GM12872 (cell line): ENCODE results near the gene LTA.

Experiments
- TF ChIP-seq, protein P1 (sequence below): IDR thresholded peaks from 3 replicates; pipeline ENCODE4 v1.5.1; 2011; ENCODE audit warnings: low read depth, mild to moderate bottlenecking, low read length, moderate library complexity; ENCODE audit not compliant: insufficient read depth

Gene LTA

DNA sequence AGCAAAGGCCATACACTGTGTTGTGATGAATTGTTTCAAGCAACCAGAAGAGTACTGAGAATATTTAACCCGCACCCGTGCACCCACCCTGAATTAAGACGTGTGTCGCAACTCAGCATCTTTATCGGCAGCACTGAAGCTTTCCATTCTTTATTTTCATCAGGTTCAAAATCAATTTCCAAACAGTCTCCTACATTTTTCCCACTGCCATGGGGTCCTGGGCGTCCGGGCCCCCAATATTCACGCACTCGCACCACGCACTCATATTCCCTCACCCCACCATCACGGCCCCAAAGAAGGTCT, 8.3 kb downstream of the LTA start:
- TF ChIP-seq, protein P1, sequence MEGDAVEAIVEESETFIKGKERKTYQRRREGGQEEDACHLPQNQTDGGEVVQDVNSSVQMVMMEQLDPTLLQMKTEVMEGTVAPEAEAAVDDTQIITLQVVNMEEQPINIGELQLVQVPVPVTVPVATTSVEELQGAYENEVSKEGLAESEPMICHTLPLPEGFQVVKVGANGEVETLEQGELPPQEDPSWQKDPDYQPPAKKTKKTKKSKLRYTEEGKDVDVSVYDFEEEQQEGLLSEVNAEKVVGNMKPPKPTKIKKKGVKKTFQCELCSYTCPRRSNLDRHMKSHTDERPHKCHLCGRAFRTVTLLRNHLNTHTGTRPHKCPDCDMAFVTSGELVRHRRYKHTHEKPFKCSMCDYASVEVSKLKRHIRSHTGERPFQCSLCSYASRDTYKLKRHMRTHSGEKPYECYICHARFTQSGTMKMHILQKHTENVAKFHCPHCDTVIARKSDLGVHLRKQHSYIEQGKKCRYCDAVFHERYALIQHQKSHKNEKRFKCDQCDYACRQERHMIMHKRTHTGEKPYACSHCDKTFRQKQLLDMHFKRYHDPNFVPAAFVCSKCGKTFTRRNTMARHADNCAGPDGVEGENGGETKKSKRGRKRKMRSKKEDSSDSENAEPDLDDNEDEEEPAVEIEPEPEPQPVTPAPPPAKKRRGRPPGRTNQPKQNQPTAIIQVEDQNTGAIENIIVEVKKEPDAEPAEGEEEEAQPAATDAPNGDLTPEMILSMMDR: no peak

DNA sequence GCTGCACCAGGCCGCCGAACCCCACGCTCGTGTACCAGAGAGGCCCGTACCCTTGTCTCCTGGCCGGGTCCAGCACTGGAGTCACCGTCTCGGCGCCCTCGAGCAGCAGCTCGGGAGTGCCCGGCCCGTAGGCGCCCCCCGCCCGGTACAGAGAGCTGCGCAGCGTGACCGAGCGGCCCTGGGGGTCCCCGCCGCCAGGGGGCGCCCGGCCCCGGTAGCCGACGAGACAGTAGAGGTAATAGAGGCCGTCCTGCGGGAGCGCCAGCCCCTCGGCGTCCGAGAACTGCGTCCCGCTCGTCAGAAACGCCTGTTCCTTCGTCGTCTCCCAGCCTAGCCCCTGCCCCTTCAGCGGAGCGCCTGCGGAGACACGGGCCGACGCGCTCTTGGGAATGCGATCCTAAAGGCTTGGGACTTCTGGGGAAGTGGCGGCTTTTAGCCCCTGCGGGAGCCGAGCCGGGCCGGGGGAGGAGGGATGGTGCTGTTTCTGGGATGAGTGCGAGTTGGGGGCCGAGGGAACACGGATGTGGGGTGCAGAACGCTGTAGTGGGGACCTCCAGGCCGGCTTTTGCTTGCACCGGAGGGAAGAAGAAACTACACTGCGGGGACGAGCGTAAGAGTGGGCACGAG, 8.8 kb downstream of the LTA start:
- TF ChIP-seq, protein P1: peak; percentile 93

DNA sequence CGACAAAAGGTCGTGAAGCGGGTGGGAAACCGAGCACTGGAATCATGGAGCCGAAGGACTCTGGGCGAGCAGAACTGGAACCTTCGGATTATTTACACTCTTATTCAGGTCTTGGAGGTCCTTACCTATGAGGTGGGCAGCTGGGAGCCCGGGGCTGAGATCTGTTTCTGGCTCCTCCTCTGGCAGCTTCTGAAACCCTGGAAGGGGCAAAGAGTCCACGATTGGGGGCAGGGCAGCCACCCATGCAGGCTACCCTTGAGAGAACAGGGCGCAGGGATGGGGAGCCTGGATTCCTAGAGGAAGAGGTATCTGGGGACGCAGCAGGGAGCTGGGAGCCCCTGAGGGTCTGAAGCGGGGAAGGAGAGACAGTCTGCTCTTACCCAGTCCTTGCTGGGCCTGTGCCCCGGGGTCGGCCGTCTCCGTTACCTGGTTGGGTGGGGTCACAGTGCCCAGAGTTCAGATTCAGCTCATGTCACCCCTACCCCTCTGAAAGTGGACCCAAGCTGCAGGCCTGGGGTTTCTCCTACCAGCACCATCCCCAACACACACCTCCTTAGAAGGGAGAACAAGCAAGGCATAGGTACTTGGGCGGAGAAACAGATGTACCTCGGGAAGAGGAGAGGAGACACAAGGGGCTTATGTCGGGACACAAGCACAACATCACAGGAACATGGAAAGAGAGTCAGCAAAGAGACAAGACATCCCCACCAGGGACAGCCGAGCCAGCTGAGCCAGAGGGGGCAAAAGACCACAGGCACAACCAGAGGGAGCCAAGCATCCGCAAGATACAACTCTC, 9.5 kb downstream of the LTA start:
- TF ChIP-seq, protein P1: no peak

DNA sequence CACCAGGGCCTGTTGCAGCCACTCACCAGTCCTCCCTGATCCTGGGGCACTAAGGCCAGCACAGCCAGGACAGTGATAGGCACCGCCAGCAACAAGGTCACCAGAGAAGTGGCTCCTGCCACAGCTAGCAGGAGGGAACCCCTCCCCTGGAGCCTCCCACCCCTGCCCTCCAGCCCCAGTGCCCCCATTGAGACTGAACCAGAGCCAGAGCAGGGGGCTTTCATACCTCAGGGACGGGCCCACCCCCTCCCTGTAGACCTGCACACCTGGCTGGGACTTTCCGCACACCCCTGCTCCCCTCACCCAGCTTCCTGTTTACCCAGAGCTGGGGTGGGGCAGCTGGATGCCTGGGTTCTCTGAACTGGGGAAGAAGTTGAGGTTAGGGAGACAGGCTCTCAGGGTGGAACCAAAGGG, 10.1 kb downstream of the LTA start, which contains the start of gene LTB:
Gene LTB (minus strand): TSS at position 195 of the 414 bp plus-strand sequence. CDS start 7 bp downstream, at position 188.
- TF ChIP-seq, protein P1: 0 out of 3 replicates have a peak, but pooled peaks have one; percentile 3

DNA sequence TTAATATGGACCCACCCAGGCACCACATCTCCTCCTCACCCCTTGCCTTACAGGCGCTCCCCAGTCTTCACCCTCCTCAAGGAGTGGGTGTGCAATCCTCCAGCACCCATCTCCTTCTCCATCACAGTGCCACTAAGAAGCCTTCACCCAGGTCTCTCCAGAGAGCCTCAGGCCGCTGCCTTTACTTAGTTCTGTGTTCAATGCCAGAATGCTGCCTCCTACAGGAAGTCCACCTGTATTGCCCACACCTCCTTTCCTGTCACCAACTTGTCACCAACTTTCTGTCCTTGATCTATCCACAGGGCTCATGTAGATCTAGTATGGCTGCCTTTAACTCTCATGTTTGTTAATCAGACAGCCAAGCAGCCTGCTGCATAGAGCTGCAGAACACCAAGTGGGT, 13.4 kb downstream of the LTA start:
- TF ChIP-seq, protein P1: peak; percentile 89

DNA sequence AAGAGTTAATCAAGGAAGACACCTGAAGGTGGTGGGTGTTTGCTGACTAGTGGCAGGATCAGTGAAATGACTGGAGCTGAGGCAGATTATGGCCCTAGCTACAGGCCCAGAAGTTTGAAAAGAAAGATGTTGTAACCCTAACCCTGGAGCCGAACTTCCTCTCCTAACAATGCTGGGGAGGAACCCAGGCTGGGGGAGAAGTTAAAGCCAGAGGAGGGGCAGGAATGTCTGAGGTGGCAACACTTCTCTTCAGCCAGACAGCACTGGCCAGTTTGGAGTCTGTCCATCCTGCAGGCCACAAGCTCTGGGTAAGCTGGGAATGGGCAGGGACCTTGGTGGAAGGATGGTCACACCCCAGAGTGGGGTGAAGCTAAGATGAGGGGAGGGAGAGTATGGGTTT, 13.9 kb downstream of the LTA start, which contains the start of gene LST1:
Gene LST1 (plus strand): TSS at position 270 of the 400 bp plus-strand sequence. CDS start 1,023 bp downstream, outside the sequence.
- TF ChIP-seq, protein P1: no peak

DNA sequence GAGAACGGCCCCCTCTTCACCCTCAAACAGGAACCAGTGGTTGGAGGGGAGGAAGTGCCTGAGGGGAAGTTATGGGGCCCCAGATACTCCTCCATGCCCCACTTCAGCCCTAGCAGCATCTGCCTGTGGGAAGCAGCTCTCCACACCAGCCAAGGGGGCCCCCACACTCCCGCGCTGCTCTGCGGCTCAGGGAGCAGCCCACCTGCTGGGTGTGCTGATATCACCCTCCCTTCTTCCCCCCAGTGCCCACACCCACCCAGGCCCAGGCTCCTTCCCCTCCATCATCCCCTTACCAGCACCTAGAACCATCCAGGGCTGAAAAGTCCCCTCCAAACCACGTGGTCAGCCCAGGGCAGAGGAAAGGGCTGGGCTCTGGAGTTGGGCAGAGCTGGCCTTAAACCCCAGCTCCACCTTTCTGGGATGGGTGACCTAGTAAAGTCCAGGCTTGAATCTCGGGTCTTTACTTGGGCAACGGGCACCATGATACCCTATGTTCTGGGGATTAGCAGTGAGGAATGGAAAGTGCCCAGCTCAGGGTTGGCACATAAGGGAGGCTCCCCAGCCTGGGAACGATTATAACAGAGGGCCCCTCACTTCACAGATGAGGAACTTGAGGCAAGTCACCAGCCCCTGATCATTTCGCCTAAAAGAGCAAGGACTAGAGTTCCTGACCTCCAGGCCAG, 14.7 kb downstream of the LTA start:
- TF ChIP-seq, protein P1: no peak
